B cell (primary cell): ENCODE results near the gene TCF25.

Source experiments
- EZH2 ChIP-seq: IDR thresholded peaks from 2 replicates; pipeline ENCODE4 v1.6.1; 2012; ENCODE audit warnings: borderline replicate concordance, low read depth, mild to moderate bottlenecking, moderate library complexity, low read length; ENCODE audit not compliant: insufficient read depth, poor library complexity, severe bottlenecking
- TF ChIP-seq, protein P1 (sequence below): fragments of 200-600 bp; IDR thresholded peaks from one replicate; pipeline ENCODE4 v1.8.0; 2022; ENCODE audit warnings: antibody characterized with exemption, mild to moderate bottlenecking

DNA sequence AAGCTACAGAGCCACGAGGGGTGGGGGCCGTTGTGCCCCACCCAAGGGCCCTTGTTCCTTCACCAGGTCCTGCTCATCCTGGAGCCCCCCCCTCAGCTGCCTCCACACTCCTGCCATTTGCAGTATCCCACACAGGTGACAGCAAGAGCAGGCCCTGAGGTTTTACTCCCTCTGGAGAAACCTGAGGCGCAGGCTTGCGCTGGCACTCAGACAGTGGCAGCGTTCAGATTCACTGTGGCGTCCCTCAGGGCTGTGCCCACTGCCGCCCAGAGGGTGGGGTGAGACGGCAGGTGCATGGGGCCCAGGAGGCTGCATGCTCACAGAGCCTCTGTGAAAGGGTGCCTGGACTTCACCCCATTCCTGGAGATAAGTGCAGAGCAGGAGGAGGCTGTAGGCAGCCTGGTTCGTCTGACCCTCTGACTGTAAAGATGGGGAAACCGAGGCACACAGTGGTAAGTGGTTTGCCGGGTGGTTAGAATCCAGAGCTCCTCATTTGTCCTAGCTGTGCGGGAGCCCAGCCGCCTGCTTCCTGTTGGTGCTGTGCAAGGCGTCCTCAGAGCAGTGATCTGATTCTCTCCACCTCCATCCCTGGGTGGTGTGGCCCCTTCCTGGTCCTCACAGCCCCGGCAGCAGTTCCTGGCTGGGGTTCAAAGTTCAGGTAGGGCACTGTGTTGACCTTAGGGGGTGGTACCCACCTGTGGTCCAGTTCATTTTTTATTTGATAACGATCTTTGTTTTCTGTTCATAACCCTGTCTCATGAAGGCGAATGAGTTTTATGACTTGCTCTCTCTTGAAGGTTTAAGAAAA, 43.6 kb upstream of the TCF25 start:
- TF ChIP-seq, protein P1, sequence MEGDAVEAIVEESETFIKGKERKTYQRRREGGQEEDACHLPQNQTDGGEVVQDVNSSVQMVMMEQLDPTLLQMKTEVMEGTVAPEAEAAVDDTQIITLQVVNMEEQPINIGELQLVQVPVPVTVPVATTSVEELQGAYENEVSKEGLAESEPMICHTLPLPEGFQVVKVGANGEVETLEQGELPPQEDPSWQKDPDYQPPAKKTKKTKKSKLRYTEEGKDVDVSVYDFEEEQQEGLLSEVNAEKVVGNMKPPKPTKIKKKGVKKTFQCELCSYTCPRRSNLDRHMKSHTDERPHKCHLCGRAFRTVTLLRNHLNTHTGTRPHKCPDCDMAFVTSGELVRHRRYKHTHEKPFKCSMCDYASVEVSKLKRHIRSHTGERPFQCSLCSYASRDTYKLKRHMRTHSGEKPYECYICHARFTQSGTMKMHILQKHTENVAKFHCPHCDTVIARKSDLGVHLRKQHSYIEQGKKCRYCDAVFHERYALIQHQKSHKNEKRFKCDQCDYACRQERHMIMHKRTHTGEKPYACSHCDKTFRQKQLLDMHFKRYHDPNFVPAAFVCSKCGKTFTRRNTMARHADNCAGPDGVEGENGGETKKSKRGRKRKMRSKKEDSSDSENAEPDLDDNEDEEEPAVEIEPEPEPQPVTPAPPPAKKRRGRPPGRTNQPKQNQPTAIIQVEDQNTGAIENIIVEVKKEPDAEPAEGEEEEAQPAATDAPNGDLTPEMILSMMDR: no peak
- TF ChIP-seq EZH2: no peak
